OCI-LY7 (cell line): Measurements from ENCODE around the gene RAD51D. TPM values are rescaled to one million over a fixed set of nuclear protein-coding genes. Genes with fewer than 3 reads are reported as not detected.

ENCODE experiments used
- BruUV-seq: library from RNA; stranded (reverse); fragments of 400-500 nt; replicated peaks from 2 replicates; lab custom pipeline; 2021; lab: Mats Ljungman, UMichigan
- CTCF ChIA-PET: fragments of 300-600 bp; sonication (Branson Sonifier 250); formaldehyde crosslinking; loops from one replicate; lab custom pipeline; 2022; ENCODE audit warnings: antibody characterized with exemption; ENCODE audit not compliant: unreplicated experiment; lab: Charles Lee
- POLR2A ChIA-PET: fragments of 300-600 bp; sonication (Branson Sonifier 250); formaldehyde crosslinking; loops from one replicate; lab custom pipeline; 2022; ENCODE audit warnings: antibody characterized with exemption; lab: Charles Lee
- DNase-seq: peaks from one replicate; pipeline ENCODE4 v3.0.0-alpha.2; 2015; ENCODE audit warnings: low spot score
- H2AFZ ChIP-seq: fragments of 200-600 bp; sonication (generic), shearing (Covaris generic); 2 replicates; pipeline ENCODE4 v1.6.1; 2014; ENCODE audit warnings: mild to moderate bottlenecking, antibody characterized with exemption, low read length, moderate library complexity
- H3K27ac ChIP-seq: fragments of 200-600 bp; sonication (generic); 2 replicates; pipeline ENCODE4 v1.5.1; 2014; ENCODE audit warnings: mixed run types, low read depth, mild to moderate bottlenecking, moderate library complexity, low read length, inconsistent platforms; ENCODE audit not compliant: poor library complexity, severe bottlenecking
- H3K36me3 ChIP-seq: fragments of 200-600 bp; sonication (generic); 2 replicates; pipeline ENCODE4 v1.6.1; 2014; ENCODE audit warnings: mild to moderate bottlenecking, antibody characterized with exemption, low read length, moderate library complexity, mixed read lengths; ENCODE audit not compliant: insufficient read depth
- H3K4me1 ChIP-seq: fragments of 200-600 bp; sonication (generic); 2 replicates; pipeline ENCODE4 v1.5.1; 2014; ENCODE audit warnings: mild to moderate bottlenecking, low read length; ENCODE audit not compliant: insufficient read depth, poor library complexity, severe bottlenecking
- H3K4me2 ChIP-seq: fragments of 200-600 bp; sonication (generic); 2 replicates; pipeline ENCODE4 v1.6.1; 2014; ENCODE audit warnings: mild to moderate bottlenecking, low read length
- H3K4me3 ChIP-seq: fragments of 200-600 bp; sonication (generic); 2 replicates; pipeline ENCODE4 v1.5.1; 2014; ENCODE audit warnings: mild to moderate bottlenecking, low read depth, low read length; ENCODE audit not compliant: poor library complexity, severe bottlenecking
- H3K79me2 ChIP-seq: fragments of 200-600 bp; sonication (generic); 2 replicates; pipeline ENCODE4 v1.6.1; 2016; ENCODE audit warnings: low read depth, mild to moderate bottlenecking, low read length, moderate library complexity, mixed read lengths; ENCODE audit not compliant: insufficient read depth
- H3K9me2 ChIP-seq: fragments of 200-600 bp; sonication (generic); 2 replicates; pipeline ENCODE4 v1.6.1; 2016; ENCODE audit warnings: mild to moderate bottlenecking, low read length, mixed read lengths; ENCODE audit not compliant: insufficient read depth
- H3K9me3 ChIP-seq: fragments of 200-600 bp; sonication (generic); 2 replicates; pipeline ENCODE4 v1.6.1; 2014; ENCODE audit warnings: mild to moderate bottlenecking, mixed run types, low read length, mixed read lengths
- H4K20me1 ChIP-seq: fragments of 200-600 bp; sonication (generic); 2 replicates; pipeline ENCODE4 v1.6.1; 2014; ENCODE audit warnings: mild to moderate bottlenecking, antibody characterized with exemption, low read length, moderate library complexity, mixed read lengths; ENCODE audit not compliant: insufficient read depth
- EZH2phosphoT487 ChIP-seq: fragments of 200-600 bp; sonication (generic); IDR thresholded peaks from 2 replicates; pipeline ENCODE4 v1.6.1; 2018; ENCODE audit warnings: low read depth, borderline replicate concordance, mild to moderate bottlenecking, mixed run types, antibody characterized with exemption, low read length, moderate library complexity, mixed read lengths
- intact Hi-C: fragments of 100-400 bp; cut with micrococcal nuclease; formaldehyde crosslinking; loops from one replicate; pipeline ENCODE4 v1.10.0; 2022; ENCODE audit not compliant: unreplicated experiment
- total RNA-seq, 2 experiments: library from RNA; depleted of rRNA in 1 of 2; stranded (reverse); fragments of >200 nt in 1 of 2; shearing (Covaris generic) in 1 of 2; gene quantifications; 2 replicates each; pipeline ENCODE4 v1.2.3, GENCODE V29; 2014 to 2022
- TF ChIP-seq, protein P1 (sequence below): fragments of 200-600 bp; sonication (generic); conservative IDR thresholded peaks from 2 replicates; pipeline ENCODE4 v1.5.1; 2014; ENCODE audit warnings: mild to moderate bottlenecking, antibody characterized with exemption, low read length, moderate library complexity, mixed read lengths

The RAD51D gene
- total RNA-seq, 2 experiments from 2014 or later = 22.4 to 40.6 TPM

DNA sequence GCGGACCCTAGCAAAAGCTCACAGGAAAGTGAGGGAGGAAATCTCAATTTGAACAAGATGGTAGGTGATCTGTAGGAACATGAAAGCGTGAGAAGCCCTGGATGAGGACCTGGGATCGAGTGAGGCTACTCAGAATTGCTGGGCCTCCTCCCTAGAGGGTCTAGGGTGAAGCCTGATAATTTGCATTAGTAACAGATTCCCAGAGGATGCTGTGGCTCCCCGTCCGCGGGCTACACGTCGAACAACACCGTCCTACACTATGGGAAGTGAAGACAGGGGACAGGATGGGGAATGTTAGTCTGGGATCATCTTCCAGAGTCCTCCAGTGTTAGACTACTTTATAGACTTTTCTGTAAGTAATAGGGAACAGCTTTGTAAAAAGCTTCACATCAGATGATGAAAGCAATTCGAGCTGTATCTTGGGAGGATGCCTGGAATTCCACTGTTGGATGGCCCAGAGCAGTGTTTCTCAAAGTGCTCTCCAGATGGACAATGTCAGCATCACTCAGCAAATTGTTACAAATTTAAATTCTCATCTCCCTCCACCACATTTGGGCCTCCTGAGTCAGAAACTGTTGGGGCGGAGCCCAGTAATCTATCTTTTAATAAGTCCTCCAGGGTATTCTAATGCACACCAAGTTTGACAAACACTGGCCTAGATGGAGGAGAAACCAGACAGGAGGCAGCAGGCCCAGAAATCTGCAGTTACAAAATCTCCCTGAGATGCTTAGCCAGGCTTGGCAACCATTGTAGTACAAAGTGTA, 8.3 kb upstream of the RAD51D start:
- Histone ChIP-seq H2AFZ (no peak overlapping the region), H3K9me3 (no peaks in the 10 kb centered on the region), H3K36me3 (peaks cover 39% of the 10 kb centered on the region), H3K9me2 (no peaks in the 10 kb centered on the region), H4K20me1 (no peaks in the 10 kb centered on the region), H3K4me1 (no peaks in the 10 kb centered on the region), H3K27ac (no peak overlapping the region), H3K4me2 (no peak overlapping the region), H3K79me2 (no peaks in the 10 kb centered on the region), H3K4me3 (no peak overlapping the region)
- intact Hi-C loops = no loop called here
- ChIA-PET CTCF (no interaction called here), POLR2A (interaction anchor here (0.5 to 1.3 kb wide), 4 partner anchors 12 to 1014 kb away, joined by 3 to 5 read pairs (median 3); partner anchors contain the start of gene NLE1)
- TF ChIP-seq, protein P1, sequence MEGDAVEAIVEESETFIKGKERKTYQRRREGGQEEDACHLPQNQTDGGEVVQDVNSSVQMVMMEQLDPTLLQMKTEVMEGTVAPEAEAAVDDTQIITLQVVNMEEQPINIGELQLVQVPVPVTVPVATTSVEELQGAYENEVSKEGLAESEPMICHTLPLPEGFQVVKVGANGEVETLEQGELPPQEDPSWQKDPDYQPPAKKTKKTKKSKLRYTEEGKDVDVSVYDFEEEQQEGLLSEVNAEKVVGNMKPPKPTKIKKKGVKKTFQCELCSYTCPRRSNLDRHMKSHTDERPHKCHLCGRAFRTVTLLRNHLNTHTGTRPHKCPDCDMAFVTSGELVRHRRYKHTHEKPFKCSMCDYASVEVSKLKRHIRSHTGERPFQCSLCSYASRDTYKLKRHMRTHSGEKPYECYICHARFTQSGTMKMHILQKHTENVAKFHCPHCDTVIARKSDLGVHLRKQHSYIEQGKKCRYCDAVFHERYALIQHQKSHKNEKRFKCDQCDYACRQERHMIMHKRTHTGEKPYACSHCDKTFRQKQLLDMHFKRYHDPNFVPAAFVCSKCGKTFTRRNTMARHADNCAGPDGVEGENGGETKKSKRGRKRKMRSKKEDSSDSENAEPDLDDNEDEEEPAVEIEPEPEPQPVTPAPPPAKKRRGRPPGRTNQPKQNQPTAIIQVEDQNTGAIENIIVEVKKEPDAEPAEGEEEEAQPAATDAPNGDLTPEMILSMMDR = no peak
- no peak for TF ChIP-seq EZH2phosphoT487
- DNase-seq = no peak
- BruUV-seq = no TSS peak

DNA sequence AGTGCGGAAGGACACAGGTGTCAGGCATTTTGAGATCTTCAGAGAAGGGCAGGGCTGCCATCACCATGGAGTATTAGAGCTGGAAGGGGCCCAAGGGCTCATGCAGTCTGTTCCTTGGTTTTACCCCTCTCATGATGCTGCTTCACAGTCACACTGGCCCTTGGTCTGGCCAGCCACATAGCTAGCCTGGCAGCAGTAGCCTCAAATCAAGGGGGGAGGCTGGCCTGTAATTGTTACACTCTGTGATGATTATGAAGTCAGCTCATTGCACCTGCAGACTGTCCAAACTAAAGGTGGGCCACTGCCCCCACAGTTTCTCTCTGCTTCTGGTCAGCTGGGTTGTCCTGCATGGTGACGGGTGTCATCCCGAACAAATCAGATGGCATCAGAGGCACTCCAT, 1.7 kb upstream of the RAD51D start, which contains the start of gene FNDC8:
FNDC8 (plus strand) TSS at position 301 of the 400 bp plus-strand sequence; CDS start at position 380, 79 bp downstream.
- Histone ChIP-seq H2AFZ (no peak within 1 kb of the TSS), H3K36me3 (peaks cover 12% of the 10 kb centered on the region), H3K9me3 (no peaks in the 10 kb centered on the region), H3K4me3 (no peak within 1 kb of the TSS), H3K27ac (no peak within 1 kb of the TSS), H3K4me2 (no peak within 1 kb of the TSS), H3K4me1 (peaks cover 10% of the 10 kb centered on the region), H3K79me2 (peaks cover 15% of the 10 kb centered on the region; the same call in 1 of the 2 replicates), H3K9me2 (no peaks in the 10 kb centered on the region), H4K20me1 (no peaks in the 10 kb centered on the region)
- intact Hi-C loops = no loop called here
- POLR2A ChIA-PET = no interaction called here
- BruUV-seq = no TSS peak
- TF ChIP-seq, protein P1 = no peak
- no peak for TF ChIP-seq EZH2phosphoT487
- CTCF ChIA-PET = interaction anchor here (0.6 kb wide), 1 partner anchor 112 kb away, joined by 4 read pairs; no protein-coding TSS in a partner anchor
- DNase-seq = no peak
